Measurements from ENCODE around the gene USP2.

Gene USP2

GRCh38 chr11:119342362-119343130 is 38.9 kb downstream of the USP2 start:
- Histone ChIP-seq H3K36me3 (no peaks in the 10 kb centered on the region), H3K9me3 (no peaks in the 10 kb centered on the region), H3K4me3 (ENCODE audit: low read depth in 1 of 2, low read length in 1 of 2) (no peak overlapping the region), H3K4me1 (ENCODE audit: control insufficient read depth in 1 of 2, insufficient read depth in 1 of 2, low read depth in 1 of 2, low read length in 1 of 2) (peaks cover 14 to 25% of the 10 kb centered on the region in 2 experiments), H3K27me3 (peaks cover 93% of the 10 kb centered on the region), H3K27ac (no peak overlapping the region)
- no peak for TF ChIP-seq CTCF (IDR thresholded peaks at IDR 0.05)

GRCh38 chr11:119342023-119342300 is 39.5 kb downstream of the USP2 start:
- Histone ChIP-seq H3K27me3 (peaks cover 87% of the 10 kb centered on the region), H3K4me1 (ENCODE audit: control insufficient read depth in 1 of 2, insufficient read depth in 1 of 2, low read depth in 1 of 2, low read length in 1 of 2) (peaks cover 14 to 25% of the 10 kb centered on the region in 2 experiments), H3K9me3 (no peaks in the 10 kb centered on the region), H3K36me3 (no peaks in the 10 kb centered on the region), H3K4me3 (ENCODE audit: low read depth in 1 of 2, low read length in 1 of 2) (no peak overlapping the region), H3K27ac (no peak overlapping the region)
- TF ChIP-seq CTCF (IDR thresholded peaks at IDR 0.05) = no peak

GRCh38 chr11:119341222-119342022 is 40.1 kb downstream of the USP2 start:
- no peak for TF ChIP-seq CTCF (IDR thresholded peaks at IDR 0.05)
- no peaks in the 10 kb centered on the region for H3K36me3 ChIP-seq
- H3K27ac ChIP-seq = no peak overlapping the region
- H3K9me3 ChIP-seq = no peaks in the 10 kb centered on the region
- peaks cover 82% of the 10 kb centered on the region for H3K27me3 ChIP-seq
- peaks cover 14 to 25% of the 10 kb centered on the region in 2 experiments for H3K4me1 ChIP-seq (ENCODE audit: control insufficient read depth in 1 of 2, insufficient read depth in 1 of 2, low read depth in 1 of 2, low read length in 1 of 2)
- no peak overlapping the region for H3K4me3 ChIP-seq (ENCODE audit: low read depth in 1 of 2, low read length in 1 of 2)

DNA sequence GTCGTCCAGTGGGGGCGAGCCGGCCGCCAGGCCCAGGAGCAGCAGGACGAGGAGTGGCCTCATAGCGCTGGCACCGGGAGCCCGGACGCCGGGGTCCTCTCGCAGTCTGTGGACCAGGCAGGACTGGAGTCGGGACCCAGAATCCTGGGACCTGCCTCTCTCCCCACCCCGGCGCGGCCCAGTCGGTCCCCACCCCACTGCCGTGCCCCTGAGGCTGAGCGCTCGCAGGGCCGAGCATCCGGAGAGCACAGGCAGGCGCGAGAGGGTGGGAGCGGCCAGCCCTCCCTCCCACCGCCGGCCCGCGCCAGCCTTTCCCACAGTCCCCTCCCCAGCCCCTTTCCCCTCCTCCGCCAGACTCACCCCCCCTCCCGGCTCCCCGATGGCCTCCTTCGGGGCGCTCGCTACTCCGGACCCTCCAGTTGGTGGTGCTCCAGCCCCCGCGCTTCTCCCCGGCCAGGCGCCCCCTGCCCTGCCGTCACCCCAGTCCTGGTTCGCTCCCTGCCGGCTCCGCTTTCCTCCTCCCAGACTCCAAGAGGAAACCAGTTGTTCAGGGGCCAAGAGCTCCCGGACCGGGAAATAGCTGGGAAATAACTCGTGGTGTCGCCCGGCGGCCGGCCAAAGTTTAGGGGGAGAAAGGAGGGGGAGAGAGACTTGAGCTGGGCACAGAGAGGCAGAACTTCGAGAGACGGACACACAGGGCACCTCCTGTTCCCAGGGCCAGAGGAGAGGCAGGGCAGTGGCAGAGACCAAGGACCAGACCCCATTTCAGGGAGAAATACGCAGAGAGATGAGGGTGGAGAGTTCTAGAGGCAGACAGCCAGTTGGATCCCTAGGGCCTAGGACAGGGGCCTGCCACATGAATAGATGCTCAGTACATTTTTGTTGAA is 40.9 kb downstream of the USP2 start, which contains the start of gene C1QTNF5:
C1QTNF5 (minus strand) TSS at position 549 of the 887 bp plus-strand sequence; CDS start at position 63, 486 bp downstream.
- H3K4me1 ChIP-seq (ENCODE audit: control insufficient read depth in 1 of 2, insufficient read depth in 1 of 2, low read depth in 1 of 2, low read length in 1 of 2) = peaks cover 14 to 25% of the 10 kb centered on the region in 2 experiments
- H3K4me3 ChIP-seq (ENCODE audit: low read depth in 1 of 2, low read length in 1 of 2) = peak within 1 kb of the TSS; percentile 17 to 29
- no peak within 1 kb of the TSS for H3K27ac ChIP-seq
- no peak for TF ChIP-seq CTCF (IDR thresholded peaks at IDR 0.05)
- no peaks in the 10 kb centered on the region for H3K36me3 ChIP-seq
- H3K9me3 ChIP-seq = no peaks in the 10 kb centered on the region
- H3K27me3 ChIP-seq = peaks cover 73% of the 10 kb centered on the region

DNA sequence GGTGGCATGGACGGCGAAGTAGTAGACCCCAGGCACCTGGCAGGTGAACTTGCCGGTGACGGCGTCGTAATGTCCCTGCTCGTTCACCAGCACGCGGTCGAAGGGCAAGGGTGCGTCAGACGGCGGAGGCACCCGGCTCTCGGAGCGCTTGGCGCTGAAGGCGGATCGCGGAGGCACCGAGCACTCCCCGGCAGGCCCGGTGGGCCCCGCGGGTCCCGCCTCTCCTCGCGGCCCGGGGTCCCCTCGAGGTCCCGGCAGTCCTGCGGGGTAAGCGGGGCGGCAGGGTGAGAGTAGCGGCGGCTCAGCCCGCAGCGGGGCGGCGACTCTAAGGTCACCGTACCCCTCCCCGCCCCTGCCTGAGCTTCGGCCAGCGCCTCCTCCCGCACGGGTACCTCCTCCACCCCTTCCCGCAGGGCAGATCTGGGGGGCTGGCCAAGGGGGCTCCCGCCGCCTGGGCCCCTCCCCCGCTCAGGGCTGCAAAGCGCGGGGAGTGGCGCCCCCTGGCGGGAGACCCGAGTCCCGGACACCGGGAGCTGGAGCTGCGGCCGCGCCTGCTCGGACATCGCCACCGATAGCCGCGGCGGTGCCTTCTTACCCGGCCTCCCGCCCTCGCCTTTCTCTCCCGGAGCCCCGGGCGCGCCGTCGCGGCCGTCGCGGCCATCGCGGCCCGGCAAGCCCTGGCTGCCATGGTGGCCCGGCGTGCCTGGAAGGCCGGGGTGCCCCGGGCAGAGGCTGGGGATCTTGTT is 41.7 kb downstream of the USP2 start:
- H3K4me1 ChIP-seq (ENCODE audit: control insufficient read depth in 1 of 2, insufficient read depth in 1 of 2, low read depth in 1 of 2, low read length in 1 of 2) = peaks cover 21 to 31% of the 10 kb centered on the region in 2 experiments
- H3K9me3 ChIP-seq = no peaks in the 10 kb centered on the region
- no peaks in the 10 kb centered on the region for H3K36me3 ChIP-seq
- peaks cover 65% of the 10 kb centered on the region for H3K27me3 ChIP-seq
- H3K27ac ChIP-seq = no peak overlapping the region
- TF ChIP-seq CTCF (IDR thresholded peaks at IDR 0.05) = peak; percentile 63
- peak overlapping the region; percentile 17 to 29 for H3K4me3 ChIP-seq (ENCODE audit: low read depth in 1 of 2, low read length in 1 of 2)
